Left kidney (tissue), 2 donors: ENCODE results near the gene HOXB6. TPM values are rescaled to one million over a fixed set of nuclear protein-coding genes. Genes with fewer than 3 reads are reported as not detected.

ENCODE experiments used
- DNase-seq: peaks from one replicate; pipeline ENCODE4 v3.0.0-alpha.2; 2013
- polyA plus RNA-seq: library from polyadenylated mRNA; unstranded; fragments of 120-200 nt; gene quantifications from one replicate; pipeline ENCODE4 v1.2.1, GENCODE V29; 2013; ENCODE audit not compliant: insufficient read length

Gene HOXB6
- polyA plus RNA-seq, 1 donor, result 98.2 TPM

DNA sequence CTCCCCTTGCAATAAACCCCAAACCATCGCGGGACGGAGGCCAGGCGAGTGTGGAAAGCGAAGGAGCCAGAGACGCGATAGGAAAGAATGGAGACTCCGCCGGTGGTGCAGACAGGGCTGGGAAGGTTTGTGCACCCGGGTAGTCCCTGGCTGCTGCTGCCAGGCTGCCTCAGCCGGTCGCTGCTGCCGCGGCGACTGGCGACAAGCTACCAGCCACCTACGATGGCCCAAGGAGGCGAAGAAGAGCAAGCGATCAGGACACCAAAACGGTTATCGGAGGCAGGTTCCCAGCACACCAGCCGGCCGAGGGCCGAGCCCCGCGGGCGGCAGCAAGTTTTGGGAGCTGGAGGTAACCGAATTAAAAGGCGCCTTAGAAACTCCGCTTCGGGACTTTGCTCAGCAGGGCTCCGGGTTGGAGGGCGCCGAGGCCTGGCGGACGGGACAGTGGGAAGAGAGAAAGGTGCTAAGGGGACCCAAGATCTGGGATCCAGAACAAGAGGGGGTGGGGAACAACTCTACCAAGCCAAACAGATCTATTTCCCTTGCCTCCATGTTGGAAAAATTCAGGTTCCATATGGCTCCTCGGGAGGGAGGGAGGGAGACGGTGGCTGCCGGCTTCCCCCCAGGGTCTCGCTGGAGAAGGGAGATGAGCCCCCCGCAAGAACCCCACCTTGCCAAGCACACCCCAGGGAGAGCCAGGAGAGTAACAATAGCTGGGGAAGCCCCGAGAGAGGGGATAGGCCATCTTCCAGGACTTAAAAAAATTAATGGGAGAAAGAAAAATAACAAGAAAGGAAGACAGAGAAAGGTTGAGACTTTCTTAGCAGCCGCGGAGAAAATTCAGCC, 50.2 kb downstream of the HOXB6 start:
- no peak for DNase-seq

DNA sequence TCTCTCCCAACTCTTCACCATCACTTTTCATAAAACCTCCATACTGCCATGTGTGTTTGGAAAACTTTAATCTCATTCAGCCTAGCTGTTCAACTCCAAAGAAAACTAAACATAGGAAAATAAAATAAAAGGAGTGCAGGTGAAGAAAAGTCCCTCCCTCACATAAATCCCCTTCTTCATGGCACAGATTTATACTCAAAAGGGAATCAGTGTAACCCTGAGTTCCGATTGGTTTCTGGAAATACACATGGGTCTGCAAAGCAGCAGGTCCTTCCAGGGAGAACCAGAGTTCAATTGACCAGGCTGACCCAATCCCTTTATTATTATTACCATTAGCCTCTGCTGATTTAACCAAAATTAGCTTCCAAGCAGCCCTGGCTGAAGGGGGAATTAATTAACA, 51.0 kb downstream of the HOXB6 start:
- DNase-seq, result no peak

DNA sequence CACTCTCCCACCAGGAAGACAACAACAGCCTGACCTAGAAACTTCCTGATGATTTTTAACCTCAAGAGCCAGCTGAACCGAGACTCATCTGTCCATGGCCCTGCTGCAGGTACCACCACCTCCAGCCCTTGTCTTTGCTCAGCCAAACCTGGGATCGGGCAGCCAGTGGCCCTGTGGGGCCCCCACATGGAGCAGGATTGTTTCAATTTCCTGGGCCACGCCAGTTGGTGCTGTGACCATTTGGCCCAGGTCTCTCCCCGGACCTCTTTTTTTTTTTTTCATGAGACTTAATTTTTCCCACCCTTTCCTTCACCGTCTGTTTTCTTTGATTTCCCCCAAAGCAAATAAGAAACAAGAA, 51.6 kb downstream of the HOXB6 start:
- no peak for DNase-seq

DNA sequence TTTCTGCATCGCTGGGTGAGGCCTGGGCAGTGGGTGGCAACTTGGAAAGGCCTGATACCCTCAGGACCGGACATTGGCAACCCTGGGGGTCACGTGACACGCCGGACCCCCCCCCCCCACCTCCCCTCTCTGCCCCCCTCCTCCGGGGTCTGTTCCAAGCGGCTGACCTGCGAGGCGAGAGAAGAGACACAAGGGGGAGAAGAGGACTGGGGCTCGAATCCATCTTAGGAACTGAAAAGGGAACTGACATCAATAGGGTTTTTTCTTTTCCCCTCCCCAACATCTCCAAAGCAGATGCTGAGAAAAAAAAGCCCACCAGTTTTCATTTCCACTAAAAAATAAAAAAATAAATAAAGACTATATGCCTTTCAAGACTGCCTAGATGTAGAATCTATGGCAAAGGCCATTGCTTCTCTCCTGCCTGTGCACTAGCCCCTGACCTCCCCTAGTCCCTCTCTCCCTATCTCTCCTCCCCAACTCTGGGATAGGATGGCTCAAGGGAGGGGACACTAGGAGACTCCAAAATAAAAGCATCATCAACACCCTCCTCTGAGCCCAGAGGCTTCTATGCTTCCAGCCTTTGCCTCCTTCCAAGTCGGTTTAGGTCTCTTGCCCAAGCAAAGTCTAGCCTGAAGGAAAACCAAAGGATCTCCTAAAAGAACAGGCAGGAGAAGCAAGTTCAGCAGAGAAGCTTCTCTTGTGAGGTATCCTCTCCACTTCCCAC, 52.2 kb downstream of the HOXB6 start:
- no peak for DNase-seq

DNA sequence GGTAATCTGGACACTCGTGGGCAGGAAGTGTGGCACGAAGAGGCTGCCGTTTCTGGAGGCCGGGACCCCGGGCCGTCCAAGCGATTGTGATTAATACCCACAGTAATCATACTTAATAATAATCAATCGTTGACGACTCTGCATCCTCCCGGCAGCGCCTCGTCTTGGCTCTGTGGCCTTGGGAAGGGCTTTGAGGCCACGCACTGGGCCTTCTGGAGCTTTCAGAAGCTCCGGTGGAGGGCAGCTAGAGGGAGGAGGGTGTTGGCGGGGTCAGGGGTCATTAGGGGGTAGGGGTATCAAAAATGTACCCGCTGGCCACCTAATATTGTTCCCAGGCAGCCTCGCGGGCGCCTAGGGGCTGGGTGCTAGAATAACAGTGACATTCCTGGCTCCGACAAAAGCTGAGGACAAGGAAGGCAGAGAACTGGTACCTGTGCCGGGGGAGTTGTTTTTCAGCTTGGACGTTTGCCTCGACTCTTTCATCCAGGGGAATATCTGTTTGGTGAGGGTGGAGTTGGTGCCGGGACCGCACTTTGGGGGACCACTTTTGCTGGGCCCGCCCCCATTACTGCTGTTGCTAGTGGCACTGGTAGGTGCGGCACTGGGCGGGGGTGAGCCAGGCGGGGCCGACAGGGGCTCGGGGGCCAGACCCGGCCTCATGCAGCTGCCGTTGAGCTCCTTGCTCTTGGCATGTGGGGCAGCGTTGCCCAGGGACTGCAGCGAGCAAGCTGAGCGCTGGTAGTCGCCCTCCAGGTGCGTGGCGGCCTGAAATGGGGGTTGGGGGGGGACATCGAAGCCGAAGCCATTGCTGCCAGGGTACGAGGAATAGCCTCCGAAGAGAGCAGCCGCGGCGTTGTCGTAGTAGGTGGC, 53.0 kb downstream of the HOXB6 start:
- DNase-seq, result no peak

DNA sequence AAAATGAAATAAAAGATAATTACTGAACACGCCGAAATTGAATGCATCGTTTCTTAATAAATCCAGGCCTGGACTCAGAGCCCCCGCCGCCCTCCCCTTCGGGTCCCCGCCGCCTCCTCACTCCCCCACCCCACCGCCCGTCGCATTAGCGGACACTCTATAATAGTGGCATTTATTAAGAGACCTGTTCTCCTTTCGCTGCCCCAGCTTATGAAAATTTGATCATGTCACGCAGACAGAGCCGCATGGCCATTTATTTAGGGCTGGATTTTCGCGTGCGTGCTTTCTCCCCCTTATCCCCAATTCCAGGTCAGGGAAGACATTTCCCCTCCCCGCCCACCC, 53.6 kb downstream of the HOXB6 start:
- no peak for DNase-seq

DNA sequence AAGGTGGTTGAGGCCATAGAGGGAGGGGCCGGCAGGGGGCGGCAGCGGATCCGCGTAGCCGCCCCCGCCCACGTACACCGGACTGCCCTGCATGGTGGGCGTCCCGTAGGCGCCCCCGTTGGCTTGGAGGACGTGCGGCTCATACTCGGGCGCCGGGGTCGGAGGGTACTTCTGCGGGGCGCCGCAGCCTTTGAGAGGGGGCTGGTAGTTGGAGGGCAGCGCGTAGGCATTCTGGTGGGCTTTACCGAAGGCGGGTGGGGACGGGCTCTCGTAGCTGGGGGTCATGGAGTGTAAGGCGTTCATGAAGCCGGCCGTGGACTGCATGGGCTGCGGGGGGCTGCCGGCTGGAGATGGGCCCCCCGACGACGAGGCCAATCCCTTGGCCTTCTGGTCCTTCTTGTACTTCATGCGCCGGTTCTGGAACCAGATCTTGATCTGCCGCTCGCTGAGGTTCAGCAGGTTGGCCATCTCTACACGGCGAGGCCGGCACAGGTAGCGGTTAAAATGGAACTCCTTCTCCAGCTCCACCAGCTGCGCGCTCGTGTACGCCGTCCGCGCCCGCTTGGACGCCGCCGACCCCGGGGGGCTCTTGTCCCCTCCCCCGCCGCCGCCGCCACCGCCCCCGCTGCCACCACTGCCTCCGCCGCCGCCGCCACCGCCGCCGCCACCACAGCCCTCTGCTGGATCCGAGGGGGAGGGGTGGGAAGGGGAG, 54.1 kb downstream of the HOXB6 start:
- DNase-seq, result peak; percentile 13

DNA sequence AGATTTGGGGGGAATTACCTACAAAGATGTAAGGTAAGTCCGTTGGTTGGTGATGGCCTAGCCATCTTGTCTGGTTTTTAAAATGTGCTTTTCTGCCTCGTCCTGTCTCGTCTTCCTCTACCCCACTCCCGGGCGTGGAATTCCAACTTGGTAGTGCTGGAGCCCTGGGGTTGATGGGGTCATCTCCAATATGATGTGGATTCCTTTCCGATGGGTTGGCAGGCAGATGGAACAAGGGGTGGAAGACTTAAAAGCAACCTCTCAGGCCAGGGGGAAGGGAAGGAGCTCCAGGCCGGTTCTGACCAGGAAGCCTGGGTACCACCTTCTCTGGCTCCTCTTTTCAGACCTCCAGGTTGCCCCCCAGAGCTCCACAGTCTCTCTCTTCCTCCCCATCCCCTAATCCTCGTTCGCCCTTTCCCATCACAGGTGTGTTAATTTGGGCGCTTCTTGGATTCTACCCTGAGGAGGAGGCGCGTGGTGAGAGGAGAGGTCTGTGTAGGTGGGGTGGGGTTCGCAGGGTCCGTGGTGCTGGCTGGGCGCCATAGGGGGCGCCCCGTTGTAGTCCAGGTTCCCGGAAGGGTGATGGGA, 54.8 kb downstream of the HOXB6 start:
- DNase-seq, result no peak

DNA sequence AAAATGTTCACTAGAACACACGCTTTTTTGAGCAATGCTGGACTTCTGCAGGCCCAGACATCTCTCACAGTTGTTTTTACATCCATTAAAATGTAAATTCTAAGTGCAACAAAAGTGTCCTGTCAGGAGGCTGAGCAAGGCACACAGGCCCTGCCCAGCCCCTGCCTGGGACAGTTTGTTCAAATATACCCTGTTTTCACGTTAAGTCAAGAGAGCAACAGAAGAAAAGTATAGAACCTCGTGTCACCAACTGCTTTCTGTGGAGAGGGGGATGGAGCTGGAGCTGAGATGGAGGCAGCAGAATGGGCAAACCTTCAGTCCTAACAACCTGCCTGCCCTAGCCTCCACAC, 55.5 kb downstream of the HOXB6 start:
- no peak for DNase-seq

DNA sequence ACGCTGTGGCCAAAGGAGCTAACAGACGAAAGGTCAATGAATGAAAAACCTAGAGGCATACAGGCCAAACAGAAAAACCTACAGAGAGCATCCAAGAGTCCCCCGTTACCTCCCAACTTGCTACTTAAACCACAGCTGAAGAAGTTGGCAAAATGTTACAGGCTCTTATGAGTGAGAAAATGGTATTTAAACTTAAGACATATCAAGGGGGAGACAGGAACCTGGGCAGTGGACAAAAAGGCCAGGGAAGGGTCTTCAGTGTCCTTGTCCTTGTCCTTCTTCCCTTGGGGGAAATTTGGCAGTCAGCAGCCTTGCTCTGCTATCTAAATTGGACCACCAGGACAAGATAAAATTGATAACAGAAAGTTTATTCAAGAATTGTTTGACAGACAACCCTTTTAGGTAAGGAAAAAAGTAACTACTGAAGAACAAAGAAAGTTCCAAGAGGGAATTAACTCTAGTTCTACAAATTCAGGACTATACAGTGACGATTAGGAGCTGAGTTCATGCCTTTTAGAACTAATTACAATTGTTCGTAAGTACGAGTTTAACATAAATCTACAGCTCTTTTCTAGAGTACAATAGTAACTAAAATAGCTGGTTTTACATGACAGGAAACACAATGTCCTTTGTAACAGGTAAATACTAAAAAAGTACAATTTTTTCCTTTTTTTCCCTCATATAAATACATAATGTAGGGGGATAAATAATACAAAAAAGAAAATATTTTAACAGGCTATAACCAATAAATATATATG, 56.1 kb downstream of the HOXB6 start:
- DNase-seq, result no peak

DNA sequence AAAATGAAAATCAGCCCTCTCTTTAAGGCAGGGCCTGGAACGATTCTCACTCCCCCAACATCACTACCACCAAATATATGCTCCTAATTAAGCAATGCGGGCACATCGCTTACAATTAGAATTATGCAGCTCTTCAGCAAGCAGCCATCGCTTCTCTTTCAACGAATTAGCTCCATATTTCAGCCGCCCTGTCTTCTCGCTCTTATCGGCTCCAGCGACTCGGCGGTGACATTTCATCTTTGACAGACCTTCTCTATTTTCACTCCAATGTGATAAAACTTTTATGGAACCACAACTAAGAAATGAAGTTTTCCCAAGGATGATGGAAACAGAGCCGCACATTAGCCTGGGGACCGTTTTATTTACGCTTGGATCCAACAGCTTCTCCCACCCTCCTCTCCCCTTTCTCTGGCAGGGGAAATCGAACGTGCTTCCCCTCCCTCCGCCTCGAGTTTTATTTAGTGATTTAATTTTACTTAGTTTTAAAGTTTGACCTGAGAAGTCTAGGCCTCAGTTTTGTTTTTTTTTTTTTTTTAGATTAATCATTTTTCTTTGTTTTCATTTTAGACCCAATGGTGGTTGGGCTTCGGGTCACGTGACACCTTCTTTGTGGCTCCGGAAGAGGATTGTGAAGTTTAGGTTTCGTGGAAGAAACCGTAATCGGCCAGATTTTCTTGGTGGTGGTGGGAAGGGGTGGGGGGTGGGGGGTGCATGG, 56.8 kb downstream of the HOXB6 start:
- no peak for DNase-seq

DNA sequence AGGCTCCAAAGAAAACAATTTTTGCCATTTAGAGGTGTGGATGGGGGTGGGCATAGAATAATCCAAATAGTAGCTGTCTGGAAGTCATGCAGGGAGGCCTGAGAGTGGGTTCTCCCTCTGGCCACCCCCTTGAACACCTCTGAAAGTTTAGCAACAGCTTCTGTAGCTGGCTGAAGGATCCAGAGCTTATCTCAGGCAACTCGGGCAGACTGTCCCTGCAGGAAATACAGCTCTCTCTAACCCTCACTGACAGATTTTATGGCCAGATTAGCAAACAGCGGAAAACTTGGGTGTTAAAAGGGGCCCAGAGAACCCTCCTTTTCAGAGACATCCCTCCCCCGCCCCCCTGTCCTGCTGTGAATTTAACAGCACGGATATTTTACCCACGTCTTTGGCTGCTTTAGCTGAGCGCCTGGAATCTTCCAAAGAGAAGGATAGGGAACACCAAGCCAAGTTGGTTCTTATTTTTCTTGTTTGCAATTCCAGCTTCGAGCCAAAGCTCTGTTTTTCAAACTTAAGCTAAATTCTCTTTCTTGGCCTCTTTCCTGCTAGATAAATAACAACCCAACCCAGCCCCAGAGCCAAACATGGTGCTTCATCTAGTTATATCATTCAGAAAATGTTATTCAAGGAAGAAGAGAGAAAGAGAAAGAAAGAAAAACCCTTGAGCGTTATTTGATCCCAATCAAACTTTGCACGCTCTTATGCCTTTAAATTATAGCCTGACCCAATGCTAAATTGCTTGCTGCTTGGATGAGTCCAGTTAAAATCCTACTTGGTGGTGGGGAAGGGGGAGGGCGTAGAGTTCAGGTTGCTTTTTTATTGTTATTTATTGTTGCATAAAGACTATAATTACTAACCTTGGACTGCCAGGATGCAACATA, 57.6 kb downstream of the HOXB6 start:
- DNase-seq, result no peak

DNA sequence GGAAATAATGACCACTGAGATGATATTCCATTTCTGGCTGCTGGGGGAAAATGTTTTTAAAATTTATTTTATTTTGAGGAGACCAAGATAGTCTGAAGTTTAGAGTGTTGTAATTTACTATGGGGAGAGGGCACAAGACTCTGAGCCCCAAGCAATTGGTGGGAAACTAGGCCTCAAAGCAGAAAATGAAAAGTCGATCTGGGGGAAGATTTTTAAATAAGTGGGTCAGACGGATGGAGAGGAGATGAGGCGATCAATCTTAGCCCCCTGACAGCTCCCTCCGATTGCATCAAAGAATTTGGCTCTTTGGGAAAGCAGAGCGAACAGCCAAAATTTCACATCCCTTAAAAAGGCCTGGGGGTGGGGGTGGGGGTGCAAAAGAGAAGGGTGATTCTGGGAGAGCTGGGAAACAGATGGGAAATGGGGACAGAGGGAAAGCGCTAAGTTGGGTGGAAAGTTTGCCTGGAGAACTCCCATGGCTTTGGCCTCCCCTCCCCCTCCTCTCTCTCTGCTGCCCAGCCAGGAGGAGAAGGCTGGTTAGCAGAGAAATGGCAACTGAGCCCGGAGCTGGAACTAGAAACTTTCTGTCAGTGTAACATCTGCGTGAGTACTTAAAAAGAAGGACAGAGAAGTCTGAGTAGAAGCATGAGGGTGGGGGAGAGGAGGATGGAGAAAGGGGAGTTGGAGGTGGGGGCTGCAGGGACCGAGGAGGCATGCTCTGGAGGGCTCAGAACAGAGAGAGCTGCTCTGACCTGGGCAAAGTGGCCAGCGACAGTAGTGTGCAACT, 58.5 kb downstream of the HOXB6 start:
- DNase-seq, result no peak

Other genes starting within 250 kb of the HOXB6 start
- gene SKAP1, start 174.8 kb downstream of the HOXB6 start, polyA plus RNA-seq, result 12.7 TPM
- gene HOXB1, start 74.0 kb downstream of the HOXB6 start, polyA plus RNA-seq, result 0.38 TPM
- 45.4 TPM for gene HOXB2, start 59.9 kb downstream of the HOXB6 start, polyA plus RNA-seq
- gene HOXB4, start 26.6 kb downstream of the HOXB6 start, polyA plus RNA-seq, result 16.8 TPM
- 224 TPM for gene HOXB3, start 14.7 kb downstream of the HOXB6 start, polyA plus RNA-seq
- gene HOXB5, start 11.2 kb downstream of the HOXB6 start, polyA plus RNA-seq, result 38.2 TPM
- 39.8 TPM for gene HOXB7, start 6.0 kb upstream of the HOXB6 start, polyA plus RNA-seq
- gene HOXB8, start 10.3 kb upstream of the HOXB6 start, polyA plus RNA-seq, result 44.8 TPM
- gene HOXB9, start 21.4 kb upstream of the HOXB6 start, polyA plus RNA-seq, result 65.6 TPM
- gene PRAC1, start 117.5 kb upstream of the HOXB6 start, polyA plus RNA-seq, result not detected
- not detected for gene PRAC2, start 118.2 kb upstream of the HOXB6 start, polyA plus RNA-seq
- gene HOXB13, start 123.8 kb upstream of the HOXB6 start, polyA plus RNA-seq, result not detected
- 0.35 TPM for gene TTLL6, start 212.2 kb upstream of the HOXB6 start, polyA plus RNA-seq
- gene CALCOCO2, start 226.0 kb upstream of the HOXB6 start, polyA plus RNA-seq, result 94.4 TPM